ENCODE measurements around the gene CST9. TPM values are rescaled to one million over a fixed set of nuclear protein-coding genes. Genes with fewer than 3 reads are reported as not detected.

CST9 gene
- polyA plus RNA-seq, 2 donors = 0.04 TPM; not detected in 1

GRCh38 chr20:23566199-23566932, 39.4 kb downstream of the CST9 start:
- Histone ChIP-seq H3K27ac (ENCODE audit: low read depth in 2 of 2, low read length in 1 of 2) (no peak overlapping the region), H3K9me3 (ENCODE audit: control insufficient read depth in 2 of 2, insufficient read depth in 1 of 2, low read depth in 1 of 2, low read length in 1 of 2) (peaks cover 0 to 9% of the 10 kb centered on the region in 2 donors), H3K4me1 (ENCODE audit: control insufficient read depth in 2 of 2, insufficient read depth in 2 of 2, low read length in 1 of 2) (no peaks in the 10 kb centered on the region), H3K4me3 (ENCODE audit: low read depth in 1 of 2, low read length in 2 of 2) (no peak overlapping the region), H3K36me3 (ENCODE audit: control insufficient read depth in 2 of 2, insufficient read depth in 2 of 2, low read length in 1 of 2) (no peaks in the 10 kb centered on the region), H3K27me3 (ENCODE audit: control insufficient read depth in 1 of 2, insufficient read depth in 2 of 2, low read length in 2 of 2) (no peaks in the 10 kb centered on the region)
- WGBS, 2 donors = 75 to 82% methylated on average over 7 of the region's 7 CpGs

- WGBS, 2 donors = 86 to 94% methylated on average over 2 of the region's 2 CpGs
- Histone ChIP-seq H3K9me3 (ENCODE audit: control insufficient read depth in 2 of 2, insufficient read depth in 1 of 2, low read depth in 1 of 2, low read length in 1 of 2) (peaks cover 0 to 9% of the 10 kb centered on the region in 2 donors), H3K27ac (ENCODE audit: low read depth in 2 of 2, low read length in 1 of 2) (no peak overlapping the region), H3K27me3 (ENCODE audit: control insufficient read depth in 1 of 2, insufficient read depth in 2 of 2, low read length in 2 of 2) (no peaks in the 10 kb centered on the region), H3K36me3 (ENCODE audit: control insufficient read depth in 2 of 2, insufficient read depth in 2 of 2, low read length in 1 of 2) (no peaks in the 10 kb centered on the region), H3K4me3 (ENCODE audit: low read depth in 1 of 2, low read length in 2 of 2) (no peak overlapping the region), H3K4me1 (ENCODE audit: control insufficient read depth in 2 of 2, insufficient read depth in 2 of 2, low read length in 1 of 2) (no peaks in the 10 kb centered on the region)
These were observed 40.1 kb downstream of the CST9 start for GRCh38 chr20:23565503-23566045.

- WGBS, 2 donors = 56 to 59% methylated on average over 3 of the region's 3 CpGs
- no peak overlapping the region for H3K27ac ChIP-seq (ENCODE audit: low read depth in 2 of 2, low read length in 1 of 2)
- no peaks in the 10 kb centered on the region for H3K36me3 ChIP-seq (ENCODE audit: control insufficient read depth in 2 of 2, insufficient read depth in 2 of 2, low read length in 1 of 2)
These were observed 40.8 kb downstream of the CST9 start for GRCh38 chr20:23564927-23565326.

GRCh38 chr20:23562721-23563342, 42.9 kb downstream of the CST9 start:
- 80 to 88% methylated on average over 1 of the region's 1 CpG for WGBS, 2 donors

More at GRCh38 chr20:23564927-23565326, 40.8 kb downstream of the CST9 start:
- Histone ChIP-seq H3K4me1 (ENCODE audit: control insufficient read depth in 2 of 2, insufficient read depth in 2 of 2, low read length in 1 of 2) (no peaks in the 10 kb centered on the region), H3K27me3 (ENCODE audit: control insufficient read depth in 1 of 2, insufficient read depth in 2 of 2, low read length in 2 of 2) (no peaks in the 10 kb centered on the region), H3K4me3 (ENCODE audit: low read depth in 1 of 2, low read length in 2 of 2) (no peak overlapping the region), H3K9me3 (ENCODE audit: control insufficient read depth in 2 of 2, insufficient read depth in 1 of 2, low read depth in 1 of 2, low read length in 1 of 2) (peaks cover 2 to 13% of the 10 kb centered on the region in 2 donors)

GRCh38 chr20:23554401-23554800, 51.3 kb downstream of the CST9 start:
- Histone ChIP-seq H3K4me3 (ENCODE audit: low read depth in 1 of 2, low read length in 2 of 2) (no peak overlapping the region), H3K27ac (ENCODE audit: low read depth in 2 of 2, low read length in 1 of 2) (no peak overlapping the region), H3K36me3 (ENCODE audit: control insufficient read depth in 2 of 2, insufficient read depth in 2 of 2, low read length in 1 of 2) (no peaks in the 10 kb centered on the region), H3K4me1 (ENCODE audit: control insufficient read depth in 2 of 2, insufficient read depth in 2 of 2, low read length in 1 of 2) (no peaks in the 10 kb centered on the region), H3K9me3 (ENCODE audit: control insufficient read depth in 2 of 2, insufficient read depth in 1 of 2, low read depth in 1 of 2, low read length in 1 of 2) (no peaks in the 10 kb centered on the region), H3K27me3 (ENCODE audit: control insufficient read depth in 1 of 2, insufficient read depth in 2 of 2, low read length in 2 of 2) (no peaks in the 10 kb centered on the region)
- 52 to 55% methylated on average over 1 of the region's 1 CpG for WGBS, 2 donors

More at GRCh38 chr20:23562721-23563342, 42.9 kb downstream of the CST9 start:
- Histone ChIP-seq H3K27me3 (ENCODE audit: control insufficient read depth in 1 of 2, insufficient read depth in 2 of 2, low read length in 2 of 2) (no peaks in the 10 kb centered on the region), H3K36me3 (ENCODE audit: control insufficient read depth in 2 of 2, insufficient read depth in 2 of 2, low read length in 1 of 2) (no peaks in the 10 kb centered on the region), H3K4me1 (ENCODE audit: control insufficient read depth in 2 of 2, insufficient read depth in 2 of 2, low read length in 1 of 2) (no peaks in the 10 kb centered on the region), H3K27ac (ENCODE audit: low read depth in 2 of 2, low read length in 1 of 2) (no peak overlapping the region), H3K4me3 (ENCODE audit: low read depth in 1 of 2, low read length in 2 of 2) (no peak overlapping the region), H3K9me3 (ENCODE audit: control insufficient read depth in 2 of 2, insufficient read depth in 1 of 2, low read depth in 1 of 2, low read length in 1 of 2) (peaks cover 2 to 13% of the 10 kb centered on the region in 2 donors)

Other genes with a start within 250 kb of the CST9 start
- 1 to 10 TPM; 3.2 to 3.6 TPM for gene GZF1, start 243.7 kb downstream of the CST9 start, polyA plus RNA-seq
- 1 to 10 TPM; 3.4 to 4.7 TPM for gene NAPB, start 184.4 kb downstream of the CST9 start, polyA plus RNA-seq
- under 1 TPM in 1 of 2 donors, not detected in 1; 0.15 TPM for gene CSTL1, start 166.2 kb downstream of the CST9 start, polyA plus RNA-seq
- gene CST11, start 153.0 kb downstream of the CST9 start, polyA plus RNA-seq = under 1 TPM; 0.12 to 0.26 TPM
- not detected for gene CST8, start 114.8 kb downstream of the CST9 start, polyA plus RNA-seq
- not detected for gene CST9L, start 37.4 kb downstream of the CST9 start, polyA plus RNA-seq
- 100 to 1,000 TPM; 262 to 448 TPM for gene CST3, start 32.0 kb upstream of the CST9 start, polyA plus RNA-seq
- not detected for gene CST4, start 83.1 kb upstream of the CST9 start, polyA plus RNA-seq
- not detected for gene CST1, start 145.0 kb upstream of the CST9 start, polyA plus RNA-seq
- under 1 TPM in 1 of 2 donors, not detected in 1; 0.15 TPM for gene CST2, start 220.8 kb upstream of the CST9 start, polyA plus RNA-seq